Measurements from ENCODE around the gene CHI3L1. TPM values are rescaled to one million over a fixed set of nuclear protein-coding genes. Genes with fewer than 3 reads are reported as not detected.

Gene CHI3L1
- total RNA-seq, 1 donor from 2014 or later = not detected

DNA sequence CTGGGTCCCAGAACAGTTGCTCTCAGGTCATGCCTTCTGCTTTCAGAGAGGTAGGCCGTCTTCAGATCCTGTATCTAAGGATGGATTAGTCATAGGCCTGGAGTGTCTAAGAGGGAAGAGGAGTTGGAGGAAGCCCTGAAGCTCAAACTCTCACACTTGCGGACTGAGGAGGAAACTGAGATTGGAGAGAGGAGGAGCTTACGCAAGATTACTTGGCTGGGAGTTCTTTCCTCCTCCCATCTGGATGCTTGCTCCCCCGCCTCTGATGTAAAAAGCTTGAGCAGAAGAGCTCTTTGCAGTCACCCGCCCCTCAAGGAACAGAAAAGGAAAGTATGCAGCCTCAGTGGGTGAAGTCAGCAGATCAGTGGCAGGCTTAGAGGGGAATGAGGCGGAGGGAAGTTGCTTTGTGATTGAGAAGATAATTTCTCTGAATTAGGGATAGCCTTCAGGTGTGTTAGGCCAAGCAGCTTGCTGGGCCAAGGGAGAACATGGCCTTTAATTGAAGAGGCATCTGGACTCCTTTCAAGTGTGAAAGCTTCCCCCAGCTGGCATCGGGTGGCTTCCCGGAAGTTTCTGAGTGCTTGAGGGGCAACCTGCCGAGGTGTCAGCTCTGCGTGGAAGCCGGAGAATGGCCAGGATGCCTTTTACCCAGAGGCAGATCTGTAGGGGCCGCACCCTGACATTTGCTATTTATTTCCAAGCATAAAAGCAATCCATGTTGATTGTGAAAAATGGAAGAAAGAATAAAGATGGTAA is 52.4 kb downstream of the CHI3L1 start:
- no peak for DNase-seq (ENCODE audit: low read depth in 2 of 2)

DNA sequence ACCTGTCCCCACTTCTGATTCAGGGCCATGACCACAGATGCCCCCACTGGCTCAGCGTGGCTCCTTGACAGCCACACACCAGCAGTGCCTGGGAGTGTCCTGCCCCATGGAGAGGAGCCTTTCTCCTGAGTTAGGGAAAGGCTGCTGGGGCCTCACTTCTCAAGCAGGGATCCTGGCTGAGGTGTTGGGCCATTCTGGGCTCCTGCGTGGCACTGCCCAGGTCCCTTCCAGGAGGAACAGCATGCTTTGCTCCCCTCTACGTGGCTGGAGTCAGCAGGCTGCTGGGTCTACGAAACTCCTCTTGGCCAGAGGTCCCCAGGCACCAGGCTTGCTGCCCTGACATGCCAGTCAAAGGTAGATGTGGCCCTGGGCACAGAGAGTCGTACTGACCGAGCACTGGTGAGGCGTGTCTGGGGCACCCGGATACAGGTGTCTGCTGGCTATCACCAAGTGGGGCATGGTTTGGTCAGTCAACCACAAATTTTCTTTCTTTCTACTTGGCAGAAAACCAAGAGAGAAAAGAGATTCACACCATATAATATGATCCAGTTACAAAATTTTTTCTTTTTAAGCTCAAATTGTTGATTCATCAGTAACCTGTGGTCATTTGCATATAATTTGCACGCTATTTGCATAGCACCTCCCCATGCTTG is 54.8 kb downstream of the CHI3L1 start:
- DNase-seq (ENCODE audit: low read depth in 2 of 2) = no peak

- no peak for DNase-seq (ENCODE audit: low read depth in 2 of 2)
Observed at GRCh38 chr1:203130358-203130985, 56.0 kb downstream of the CHI3L1 start.

- no peak for DNase-seq (ENCODE audit: low read depth in 2 of 2)
Observed at GRCh38 chr1:203129501-203130231, 56.8 kb downstream of the CHI3L1 start.

Other genes with a start within 250 kb of the CHI3L1 start
- gene ADIPOR1, start 228.4 kb downstream of the CHI3L1 start, total RNA-seq = 62.1 and 141 TPM in 2 replicates
- gene CYB5R1, start 219.4 kb downstream of the CHI3L1 start, total RNA-seq = 24.8 and 55.2 TPM in 2 replicates
- gene TMEM183A, start 179.3 kb downstream of the CHI3L1 start, total RNA-seq = 62.3 and 70.0 TPM in 2 replicates
- under 0.01 TPM in 2 replicates for gene PPFIA4, start 160.2 kb downstream of the CHI3L1 start, total RNA-seq
- not detected in 2 replicates for gene MYOG, start 100.7 kb downstream of the CHI3L1 start, total RNA-seq
- gene ADORA1, start 59.0 kb downstream of the CHI3L1 start, total RNA-seq = not detected in 2 replicates
- gene MYBPH, start 10.9 kb downstream of the CHI3L1 start, total RNA-seq = not detected in 2 replicates
- not detected in 2 replicates for gene CHIT1, start 43.0 kb upstream of the CHI3L1 start, total RNA-seq
- 22.4 TPM in 2 replicates for gene BTG2, start 118.8 kb upstream of the CHI3L1 start, total RNA-seq
- 3.7 and 14.3 TPM in 2 replicates for gene FMOD, start 164.4 kb upstream of the CHI3L1 start, total RNA-seq